K562 (cell line): ENCODE results near the gene COQ10B. TPM values are rescaled to one million over a fixed set of nuclear protein-coding genes. Genes with fewer than 3 reads are reported as not detected.

Experiments
- CBX1 ChIP-seq: sonication (generic); IDR thresholded peaks from 2 replicates; pipeline ENCODE4 v1.6.1; 2016; ENCODE audit warnings: antibody characterized with exemption, low read depth, mild to moderate bottlenecking
- E2F6 ChIP-seq, 2 experiments: IDR thresholded peaks; 2 replicates each; pipeline ENCODE4 v1.6.1; 2011; ENCODE audit warnings: borderline replicate concordance in 1 of 2, control low read depth in 1 of 2, low read depth in 1 of 2, low read length in 1 of 2, mild to moderate bottlenecking in 1 of 2, mixed read lengths in 1 of 2, moderate library complexity in 1 of 2; ENCODE audit not compliant: insufficient read depth in 1 of 2, insufficient read length in 1 of 2, poor library complexity in 1 of 2, severe bottlenecking in 1 of 2; ENCODE audit errors: extremely low read depth in 1 of 2
- ELF4 ChIP-seq: fragments of 450-650 bp; formaldehyde crosslinking; IDR thresholded peaks from 2 replicates; pipeline ENCODE4 v1.4.0; 2022; ENCODE audit warnings: missing genetic modification characterization
- ETV1 ChIP-seq: fragments of 450-650 bp; conservative IDR thresholded peaks from 2 replicates; pipeline ENCODE4 v1.6.1; 2016; ENCODE audit warnings: missing genetic modification characterization, control low read depth, low read depth, missing compliant biosample characterization
- NEUROD1 ChIP-seq: fragments of 150-350 bp; IDR thresholded peaks from 2 replicates; pipeline ENCODE4 v1.6.1; 2014; ENCODE audit warnings: borderline replicate concordance, low read length, low read depth; ENCODE audit not compliant: partially characterized antibody
- polyA plus RNA-seq, 8 experiments: library from polyadenylated mRNA; depleted of rRNA in 4 of 8; stranded (reverse) in 5 of 8; unstranded in 3 of 8; fragments of >200 nt; fragmentation: Nextera tagmentation in 2 of 8; fragmentation: Illumina TruSeq in 1 of 8; extraction: Ambion mirVana in 2 of 8; extraction: Trizol in 1 of 8; gene quantifications; 2 replicates each; pipeline versions ENCODE4 v1.2.1 to v1.2.3, GENCODE V29; 2011 to 2014; ENCODE audit warnings: inconsistent platforms in 1 of 8, missing spikeins in 1 of 8
- total RNA-seq, 7 experiments: library from RNA; depleted of rRNA in 6 of 7; stranded (reverse); fragments of >200 nt in 6 of 7; fragmentation: Illumina TruSeq in 2 of 7; extraction: Trizol in 2 of 7; gene quantifications; 2 replicates each; pipeline versions ENCODE4 v1.2.1 to v1.2.3, GENCODE V29; 2011 to 2021; ENCODE audit warnings: low replicate concordance in 1 of 7
- TF ChIP-seq, protein P1 (sequence below): sonication (generic); formaldehyde crosslinking; IDR thresholded peaks from 2 replicates; pipeline ENCODE4 v1.8.0; 2022; ENCODE audit warnings: mild to moderate bottlenecking, missing genetic modification reagents
- TF ChIP-seq, protein P2 (sequence below): sonication (generic); formaldehyde crosslinking; IDR thresholded peaks from 2 replicates; pipeline ENCODE4 v1.9.0; 2022; ENCODE audit warnings: mild to moderate bottlenecking, missing genetic modification reagents
- TF ChIP-seq, protein P3 (sequence below): fragments of 200-600 bp; sonication (generic); IDR thresholded peaks from one replicate; pipeline ENCODE4 v1.6.1; 2012; ENCODE audit warnings: mild to moderate bottlenecking, low read depth, low read length, inconsistent platforms

COQ10B gene
- total and polyA plus RNA-seq, 9 of the 15 experiments (the other 6 are each of a cell fraction or from before 2014, with no cell fraction given): 3.1 to 13.1 (median 7.7) TPM

- TF ChIP-seq ETV1 (tag) (peak; percentile 89), NEUROD1 (peak; percentile 89), ELF4 (0 out of 2 replicates have a peak, but pooled peaks have one; percentile 40), CBX1 (no peak), E2F6 (IDR thresholded peaks at IDR 0.05; ENCODE audit: borderline replicate concordance in 1 of 2, extremely low read depth in 1 of 2, insufficient read depth in 1 of 2, insufficient read length in 1 of 2, low read depth in 1 of 2, low read length in 1 of 2, poor library complexity in 1 of 2, severe bottlenecking in 1 of 2) (peak; percentile 89 to 94)
- TF ChIP-seq, protein P1, sequence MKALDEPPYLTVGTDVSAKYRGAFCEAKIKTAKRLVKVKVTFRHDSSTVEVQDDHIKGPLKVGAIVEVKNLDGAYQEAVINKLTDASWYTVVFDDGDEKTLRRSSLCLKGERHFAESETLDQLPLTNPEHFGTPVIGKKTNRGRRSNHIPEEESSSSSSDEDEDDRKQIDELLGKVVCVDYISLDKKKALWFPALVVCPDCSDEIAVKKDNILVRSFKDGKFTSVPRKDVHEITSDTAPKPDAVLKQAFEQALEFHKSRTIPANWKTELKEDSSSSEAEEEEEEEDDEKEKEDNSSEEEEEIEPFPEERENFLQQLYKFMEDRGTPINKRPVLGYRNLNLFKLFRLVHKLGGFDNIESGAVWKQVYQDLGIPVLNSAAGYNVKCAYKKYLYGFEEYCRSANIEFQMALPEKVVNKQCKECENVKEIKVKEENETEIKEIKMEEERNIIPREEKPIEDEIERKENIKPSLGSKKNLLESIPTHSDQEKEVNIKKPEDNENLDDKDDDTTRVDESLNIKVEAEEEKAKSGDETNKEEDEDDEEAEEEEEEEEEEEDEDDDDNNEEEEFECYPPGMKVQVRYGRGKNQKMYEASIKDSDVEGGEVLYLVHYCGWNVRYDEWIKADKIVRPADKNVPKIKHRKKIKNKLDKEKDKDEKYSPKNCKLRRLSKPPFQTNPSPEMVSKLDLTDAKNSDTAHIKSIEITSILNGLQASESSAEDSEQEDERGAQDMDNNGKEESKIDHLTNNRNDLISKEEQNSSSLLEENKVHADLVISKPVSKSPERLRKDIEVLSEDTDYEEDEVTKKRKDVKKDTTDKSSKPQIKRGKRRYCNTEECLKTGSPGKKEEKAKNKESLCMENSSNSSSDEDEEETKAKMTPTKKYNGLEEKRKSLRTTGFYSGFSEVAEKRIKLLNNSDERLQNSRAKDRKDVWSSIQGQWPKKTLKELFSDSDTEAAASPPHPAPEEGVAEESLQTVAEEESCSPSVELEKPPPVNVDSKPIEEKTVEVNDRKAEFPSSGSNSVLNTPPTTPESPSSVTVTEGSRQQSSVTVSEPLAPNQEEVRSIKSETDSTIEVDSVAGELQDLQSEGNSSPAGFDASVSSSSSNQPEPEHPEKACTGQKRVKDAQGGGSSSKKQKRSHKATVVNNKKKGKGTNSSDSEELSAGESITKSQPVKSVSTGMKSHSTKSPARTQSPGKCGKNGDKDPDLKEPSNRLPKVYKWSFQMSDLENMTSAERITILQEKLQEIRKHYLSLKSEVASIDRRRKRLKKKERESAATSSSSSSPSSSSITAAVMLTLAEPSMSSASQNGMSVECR (CRISPR knock-in tag): peak; percentile 82
- TF ChIP-seq, protein P2, sequence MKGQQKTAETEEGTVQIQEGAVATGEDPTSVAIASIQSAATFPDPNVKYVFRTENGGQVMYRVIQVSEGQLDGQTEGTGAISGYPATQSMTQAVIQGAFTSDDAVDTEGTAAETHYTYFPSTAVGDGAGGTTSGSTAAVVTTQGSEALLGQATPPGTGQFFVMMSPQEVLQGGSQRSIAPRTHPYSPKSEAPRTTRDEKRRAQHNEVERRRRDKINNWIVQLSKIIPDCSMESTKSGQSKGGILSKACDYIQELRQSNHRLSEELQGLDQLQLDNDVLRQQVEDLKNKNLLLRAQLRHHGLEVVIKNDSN (CRISPR knock-in tag): peak; percentile 32; the same call in 1 of the 2 replicates
- TF ChIP-seq, protein P3, sequence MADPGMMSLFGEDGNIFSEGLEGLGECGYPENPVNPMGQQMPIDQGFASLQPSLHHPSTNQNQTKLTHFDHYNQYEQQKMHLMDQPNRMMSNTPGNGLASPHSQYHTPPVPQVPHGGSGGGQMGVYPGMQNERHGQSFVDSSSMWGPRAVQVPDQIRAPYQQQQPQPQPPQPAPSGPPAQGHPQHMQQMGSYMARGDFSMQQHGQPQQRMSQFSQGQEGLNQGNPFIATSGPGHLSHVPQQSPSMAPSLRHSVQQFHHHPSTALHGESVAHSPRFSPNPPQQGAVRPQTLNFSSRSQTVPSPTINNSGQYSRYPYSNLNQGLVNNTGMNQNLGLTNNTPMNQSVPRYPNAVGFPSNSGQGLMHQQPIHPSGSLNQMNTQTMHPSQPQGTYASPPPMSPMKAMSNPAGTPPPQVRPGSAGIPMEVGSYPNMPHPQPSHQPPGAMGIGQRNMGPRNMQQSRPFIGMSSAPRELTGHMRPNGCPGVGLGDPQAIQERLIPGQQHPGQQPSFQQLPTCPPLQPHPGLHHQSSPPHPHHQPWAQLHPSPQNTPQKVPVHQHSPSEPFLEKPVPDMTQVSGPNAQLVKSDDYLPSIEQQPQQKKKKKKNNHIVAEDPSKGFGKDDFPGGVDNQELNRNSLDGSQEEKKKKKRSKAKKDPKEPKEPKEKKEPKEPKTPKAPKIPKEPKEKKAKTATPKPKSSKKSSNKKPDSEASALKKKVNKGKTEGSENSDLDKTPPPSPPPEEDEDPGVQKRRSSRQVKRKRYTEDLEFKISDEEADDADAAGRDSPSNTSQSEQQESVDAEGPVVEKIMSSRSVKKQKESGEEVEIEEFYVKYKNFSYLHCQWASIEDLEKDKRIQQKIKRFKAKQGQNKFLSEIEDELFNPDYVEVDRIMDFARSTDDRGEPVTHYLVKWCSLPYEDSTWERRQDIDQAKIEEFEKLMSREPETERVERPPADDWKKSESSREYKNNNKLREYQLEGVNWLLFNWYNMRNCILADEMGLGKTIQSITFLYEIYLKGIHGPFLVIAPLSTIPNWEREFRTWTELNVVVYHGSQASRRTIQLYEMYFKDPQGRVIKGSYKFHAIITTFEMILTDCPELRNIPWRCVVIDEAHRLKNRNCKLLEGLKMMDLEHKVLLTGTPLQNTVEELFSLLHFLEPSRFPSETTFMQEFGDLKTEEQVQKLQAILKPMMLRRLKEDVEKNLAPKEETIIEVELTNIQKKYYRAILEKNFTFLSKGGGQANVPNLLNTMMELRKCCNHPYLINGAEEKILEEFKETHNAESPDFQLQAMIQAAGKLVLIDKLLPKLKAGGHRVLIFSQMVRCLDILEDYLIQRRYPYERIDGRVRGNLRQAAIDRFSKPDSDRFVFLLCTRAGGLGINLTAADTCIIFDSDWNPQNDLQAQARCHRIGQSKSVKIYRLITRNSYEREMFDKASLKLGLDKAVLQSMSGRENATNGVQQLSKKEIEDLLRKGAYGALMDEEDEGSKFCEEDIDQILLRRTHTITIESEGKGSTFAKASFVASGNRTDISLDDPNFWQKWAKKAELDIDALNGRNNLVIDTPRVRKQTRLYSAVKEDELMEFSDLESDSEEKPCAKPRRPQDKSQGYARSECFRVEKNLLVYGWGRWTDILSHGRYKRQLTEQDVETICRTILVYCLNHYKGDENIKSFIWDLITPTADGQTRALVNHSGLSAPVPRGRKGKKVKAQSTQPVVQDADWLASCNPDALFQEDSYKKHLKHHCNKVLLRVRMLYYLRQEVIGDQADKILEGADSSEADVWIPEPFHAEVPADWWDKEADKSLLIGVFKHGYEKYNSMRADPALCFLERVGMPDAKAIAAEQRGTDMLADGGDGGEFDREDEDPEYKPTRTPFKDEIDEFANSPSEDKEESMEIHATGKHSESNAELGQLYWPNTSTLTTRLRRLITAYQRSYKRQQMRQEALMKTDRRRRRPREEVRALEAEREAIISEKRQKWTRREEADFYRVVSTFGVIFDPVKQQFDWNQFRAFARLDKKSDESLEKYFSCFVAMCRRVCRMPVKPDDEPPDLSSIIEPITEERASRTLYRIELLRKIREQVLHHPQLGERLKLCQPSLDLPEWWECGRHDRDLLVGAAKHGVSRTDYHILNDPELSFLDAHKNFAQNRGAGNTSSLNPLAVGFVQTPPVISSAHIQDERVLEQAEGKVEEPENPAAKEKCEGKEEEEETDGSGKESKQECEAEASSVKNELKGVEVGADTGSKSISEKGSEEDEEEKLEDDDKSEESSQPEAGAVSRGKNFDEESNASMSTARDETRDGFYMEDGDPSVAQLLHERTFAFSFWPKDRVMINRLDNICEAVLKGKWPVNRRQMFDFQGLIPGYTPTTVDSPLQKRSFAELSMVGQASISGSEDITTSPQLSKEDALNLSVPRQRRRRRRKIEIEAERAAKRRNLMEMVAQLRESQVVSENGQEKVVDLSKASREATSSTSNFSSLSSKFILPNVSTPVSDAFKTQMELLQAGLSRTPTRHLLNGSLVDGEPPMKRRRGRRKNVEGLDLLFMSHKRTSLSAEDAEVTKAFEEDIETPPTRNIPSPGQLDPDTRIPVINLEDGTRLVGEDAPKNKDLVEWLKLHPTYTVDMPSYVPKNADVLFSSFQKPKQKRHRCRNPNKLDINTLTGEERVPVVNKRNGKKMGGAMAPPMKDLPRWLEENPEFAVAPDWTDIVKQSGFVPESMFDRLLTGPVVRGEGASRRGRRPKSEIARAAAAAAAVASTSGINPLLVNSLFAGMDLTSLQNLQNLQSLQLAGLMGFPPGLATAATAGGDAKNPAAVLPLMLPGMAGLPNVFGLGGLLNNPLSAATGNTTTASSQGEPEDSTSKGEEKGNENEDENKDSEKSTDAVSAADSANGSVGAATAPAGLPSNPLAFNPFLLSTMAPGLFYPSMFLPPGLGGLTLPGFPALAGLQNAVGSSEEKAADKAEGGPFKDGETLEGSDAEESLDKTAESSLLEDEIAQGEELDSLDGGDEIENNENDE: no peak
Observed at GRCh38 chr2:197515739-197516392, 62.5 kb downstream of the COQ10B start, which contains the start of gene MOB4 (continued).
